C4-2B (cell line): Measurements from ENCODE around the gene CCNT2.

Source experiments
- ZFX ChIP-seq: fragments of 450-650 bp; IDR thresholded peaks from 2 replicates; pipeline ENCODE4 v1.6.1; 2017
- TF ChIP-seq, protein P1 (sequence below): fragments of 450-650 bp; conservative IDR thresholded peaks from 2 replicates; pipeline ENCODE4 v1.5.1; 2017; ENCODE audit warnings: mild to moderate bottlenecking

DNA sequence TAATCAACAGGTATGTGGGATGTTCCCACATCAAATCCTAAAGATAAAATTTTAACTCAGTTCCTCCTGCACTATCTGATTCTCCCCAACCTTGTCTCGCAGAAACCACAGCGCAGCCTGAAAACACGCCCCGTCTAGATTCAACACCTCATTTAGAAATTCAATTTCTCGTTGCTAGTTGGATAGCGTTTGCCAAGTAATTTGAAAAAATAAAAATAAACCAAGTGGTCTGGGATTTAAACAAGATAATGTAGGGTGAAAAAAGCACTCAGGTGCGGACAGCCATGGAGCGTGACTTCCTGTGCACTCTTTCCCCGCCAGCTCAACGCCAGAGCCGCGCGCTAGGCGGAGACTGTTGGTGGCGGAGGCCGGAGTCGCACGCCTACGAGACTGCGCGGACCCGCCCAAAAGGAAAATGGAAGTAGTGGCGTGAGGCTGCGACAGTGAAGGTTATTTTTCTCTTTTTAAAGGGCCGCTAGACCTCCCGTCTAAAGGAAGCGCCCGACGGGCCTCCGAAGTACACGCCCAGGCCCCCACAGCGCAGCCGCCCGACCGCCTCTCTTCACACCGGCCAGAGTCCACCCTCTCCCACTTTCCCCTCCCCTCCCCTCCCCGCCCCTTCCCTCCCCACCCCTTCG, 615 bp upstream of the CCNT2 start:
- TF ChIP-seq, protein P1, sequence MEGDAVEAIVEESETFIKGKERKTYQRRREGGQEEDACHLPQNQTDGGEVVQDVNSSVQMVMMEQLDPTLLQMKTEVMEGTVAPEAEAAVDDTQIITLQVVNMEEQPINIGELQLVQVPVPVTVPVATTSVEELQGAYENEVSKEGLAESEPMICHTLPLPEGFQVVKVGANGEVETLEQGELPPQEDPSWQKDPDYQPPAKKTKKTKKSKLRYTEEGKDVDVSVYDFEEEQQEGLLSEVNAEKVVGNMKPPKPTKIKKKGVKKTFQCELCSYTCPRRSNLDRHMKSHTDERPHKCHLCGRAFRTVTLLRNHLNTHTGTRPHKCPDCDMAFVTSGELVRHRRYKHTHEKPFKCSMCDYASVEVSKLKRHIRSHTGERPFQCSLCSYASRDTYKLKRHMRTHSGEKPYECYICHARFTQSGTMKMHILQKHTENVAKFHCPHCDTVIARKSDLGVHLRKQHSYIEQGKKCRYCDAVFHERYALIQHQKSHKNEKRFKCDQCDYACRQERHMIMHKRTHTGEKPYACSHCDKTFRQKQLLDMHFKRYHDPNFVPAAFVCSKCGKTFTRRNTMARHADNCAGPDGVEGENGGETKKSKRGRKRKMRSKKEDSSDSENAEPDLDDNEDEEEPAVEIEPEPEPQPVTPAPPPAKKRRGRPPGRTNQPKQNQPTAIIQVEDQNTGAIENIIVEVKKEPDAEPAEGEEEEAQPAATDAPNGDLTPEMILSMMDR = no peak; the same call in 1 of the 2 replicates
- no peak for TF ChIP-seq ZFX
